Measurements from ENCODE around the gene ZBTB7C.

DNA sequence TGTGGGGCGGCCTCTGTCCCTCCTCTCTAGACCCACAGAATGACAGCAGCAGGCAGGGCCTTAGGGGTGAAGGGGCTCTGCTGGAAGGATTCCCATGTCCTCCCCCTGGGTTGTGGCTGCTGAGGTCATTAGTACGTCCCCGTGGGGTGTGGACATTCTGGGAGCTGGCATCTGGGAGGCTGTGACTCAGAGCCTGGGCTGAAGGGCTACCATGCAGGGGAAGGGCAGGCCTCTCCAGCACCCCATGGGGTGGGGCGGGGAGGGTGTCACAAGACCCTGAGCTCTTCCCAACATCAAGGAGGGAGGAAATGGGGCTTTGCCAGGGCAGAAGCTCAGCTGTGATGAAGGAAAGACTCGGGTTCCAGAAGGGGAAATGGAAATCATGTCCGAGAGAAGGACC, 373.0 kb downstream of the ZBTB7C start:
- TF ChIP-seq, protein P1, sequence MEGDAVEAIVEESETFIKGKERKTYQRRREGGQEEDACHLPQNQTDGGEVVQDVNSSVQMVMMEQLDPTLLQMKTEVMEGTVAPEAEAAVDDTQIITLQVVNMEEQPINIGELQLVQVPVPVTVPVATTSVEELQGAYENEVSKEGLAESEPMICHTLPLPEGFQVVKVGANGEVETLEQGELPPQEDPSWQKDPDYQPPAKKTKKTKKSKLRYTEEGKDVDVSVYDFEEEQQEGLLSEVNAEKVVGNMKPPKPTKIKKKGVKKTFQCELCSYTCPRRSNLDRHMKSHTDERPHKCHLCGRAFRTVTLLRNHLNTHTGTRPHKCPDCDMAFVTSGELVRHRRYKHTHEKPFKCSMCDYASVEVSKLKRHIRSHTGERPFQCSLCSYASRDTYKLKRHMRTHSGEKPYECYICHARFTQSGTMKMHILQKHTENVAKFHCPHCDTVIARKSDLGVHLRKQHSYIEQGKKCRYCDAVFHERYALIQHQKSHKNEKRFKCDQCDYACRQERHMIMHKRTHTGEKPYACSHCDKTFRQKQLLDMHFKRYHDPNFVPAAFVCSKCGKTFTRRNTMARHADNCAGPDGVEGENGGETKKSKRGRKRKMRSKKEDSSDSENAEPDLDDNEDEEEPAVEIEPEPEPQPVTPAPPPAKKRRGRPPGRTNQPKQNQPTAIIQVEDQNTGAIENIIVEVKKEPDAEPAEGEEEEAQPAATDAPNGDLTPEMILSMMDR (conservative IDR thresholded peaks at IDR 0.05; ENCODE audit: low read length): no peak
- no peak for TF ChIP-seq EZH2phosphoT487 (IDR thresholded peaks at IDR 0.05; ENCODE audit: borderline replicate concordance)

All from Loucy (cell line).